ENCODE data around the gene DBF4B.

- TF ChIP-seq CTCF (IDR thresholded peaks at IDR 0.05) (no peak), EZH2 (IDR thresholded peaks at IDR 0.05) (no peak), EZH2phosphoT487 (IDR thresholded peaks at IDR 0.05) (no peak)
These were observed 25.8 kb downstream of the DBF4B start for GRCh38 chr17:44734272-44734671.

Measured in neural progenitor cell (in vitro differentiated cells).